Measurements from ENCODE around the gene CD69. TPM values are rescaled to one million over a fixed set of nuclear protein-coding genes. Genes with fewer than 3 reads are reported as not detected.

Gene CD69
- total RNA-seq, 1 experiment from 2014 or later: not detected

- H2AFZ ChIP-seq (ENCODE audit: low read length): no peak overlapping the region
- H3K79me1 ChIP-seq (ENCODE audit: insufficient read depth, low read depth, low read length, poor library complexity, severe bottlenecking): no peaks in the 10 kb centered on the region
- no peak overlapping the region for H4K91ac ChIP-seq (ENCODE audit: insufficient read length, low read depth, low read length)
- H4K8ac ChIP-seq (replicated peaks; ENCODE audit: insufficient read length, low read depth, low read length): no peak overlapping the region
- TF ChIP-seq CTCF (conservative IDR thresholded peaks at IDR 0.05): no peak
- no peak overlapping the region for H3K27ac ChIP-seq (ENCODE audit: insufficient read length, low read depth, low read length)
- H3K9me3 ChIP-seq (ENCODE audit: control insufficient read depth, low read depth, low read length): no peaks in the 10 kb centered on the region
- no peaks in the 10 kb centered on the region for H3K9me3 Mint-ChIP-seq
- H3K4me3 Mint-ChIP-seq: no peak overlapping the region
- no peak overlapping the region for H2BK15ac ChIP-seq (ENCODE audit: low read depth, low read length)
- H2BK20ac ChIP-seq (ENCODE audit: low read depth, low read length, poor library complexity, severe bottlenecking): no peak overlapping the region
- no peak for DNase-seq
- no peaks in the 10 kb centered on the region for H3K79me2 ChIP-seq (ENCODE audit: insufficient read depth, low read length)
- H2BK120ac ChIP-seq (ENCODE audit: low read depth, low read length, poor library complexity, severe bottlenecking): no peak overlapping the region
- H3K27me3 Mint-ChIP-seq (ENCODE audit: low read depth): no peaks in the 10 kb centered on the region
- H3K14ac ChIP-seq (ENCODE audit: insufficient read depth, low read length): no peak overlapping the region
- no peak overlapping the region for H3K23ac ChIP-seq (ENCODE audit: insufficient read length, low read depth, low read length)
- H3K27me3 ChIP-seq (ENCODE audit: insufficient read depth, low read length): no peaks in the 10 kb centered on the region
- no peaks in the 10 kb centered on the region for H3K36me3 Mint-ChIP-seq (ENCODE audit: insufficient read depth in 1 of 3, low read depth in 3 of 3)
- no peaks in the 10 kb centered on the region for H3K23me2 ChIP-seq (ENCODE audit: insufficient read length, low read depth, low read length, poor library complexity, severe bottlenecking)
- no peak overlapping the region for H3K27ac Mint-ChIP-seq
- no peak overlapping the region for H2AK5ac ChIP-seq (ENCODE audit: insufficient read length, low read length)
- H3K4me1 ChIP-seq (ENCODE audit: insufficient read depth, low read length): no peaks in the 10 kb centered on the region
- no CpG with 5 or more reads among the region's 1 CpG for WGBS (ENCODE audit: extremely low coverage, insufficient read length, low lambda C conversion rate)
- H3K4me2 ChIP-seq (ENCODE audit: insufficient read depth, insufficient read length, low read length): no peak overlapping the region
- no peaks in the 10 kb centered on the region for H4K20me1 ChIP-seq (ENCODE audit: control insufficient read depth, insufficient read depth, insufficient read length)
- H4K5ac ChIP-seq (ENCODE audit: insufficient read length, low read depth, low read length): no peak overlapping the region
- peaks cover 12 to 22% of the 10 kb centered on the region in 2 experiments for H3K4me1 Mint-ChIP-seq
- H2BK5ac ChIP-seq (ENCODE audit: insufficient read length, low read length): no peak overlapping the region
- no peak overlapping the region for H3K4ac ChIP-seq (ENCODE audit: low read depth, low read length)
- no peak overlapping the region for H3T11ph ChIP-seq (ENCODE audit: low read length)
- H2BK12ac ChIP-seq (ENCODE audit: insufficient read length, low read depth, low read length): no peak overlapping the region
- no peak overlapping the region for H3K18ac ChIP-seq (ENCODE audit: insufficient read length, low read depth, low read length)
- H3K9ac ChIP-seq (ENCODE audit: extremely low read depth, insufficient read length, low read length): no peak overlapping the region
- no peak overlapping the region for H3K56ac ChIP-seq (ENCODE audit: insufficient read length, low read depth, low read length)
Observed at GRCh38 chr12:9749640-9750039, 11.1 kb downstream of the CD69 start.

Data from H9 (cell line).